Right renal cortex interstitium (tissue), 3 donors: ENCODE measurements around the gene PAX5. TPM values are rescaled to one million over a fixed set of nuclear protein-coding genes. Genes with fewer than 3 reads are reported as not detected.

Experiments used
- DNase-seq, 3 donors: peaks; one replicate each; pipeline ENCODE4 v3.0.0-alpha.2; 2013; ENCODE audit warnings: low read depth in 3 of 3, low spot score in 2 of 3
- polyA plus RNA-seq, 3 donors: library from polyadenylated mRNA; unstranded; fragments of 120-200 nt; gene quantifications; one replicate each; pipeline ENCODE4 v1.2.1, GENCODE V29; 2013; ENCODE audit not compliant: insufficient read length in 3 of 3

Gene PAX5
- polyA plus RNA-seq, 3 donors, result 0.07 to 0.21 (median 0.11) TPM

- DNase-seq, result no peak
These were observed 128.7 kb downstream of the PAX5 start for GRCh38 chr9:36905101-36906066.

GRCh38 chr9:36903541-36904435 is 130.3 kb downstream of the PAX5 start:
- no peak for DNase-seq

- DNase-seq, result no peak
These were observed 131.1 kb downstream of the PAX5 start for GRCh38 chr9:36902861-36903524.

GRCh38 chr9:36902080-36902716 is 131.9 kb downstream of the PAX5 start:
- no peak for DNase-seq

- no peak for DNase-seq
These were observed 132.5 kb downstream of the PAX5 start for GRCh38 chr9:36901528-36901927.

DNA sequence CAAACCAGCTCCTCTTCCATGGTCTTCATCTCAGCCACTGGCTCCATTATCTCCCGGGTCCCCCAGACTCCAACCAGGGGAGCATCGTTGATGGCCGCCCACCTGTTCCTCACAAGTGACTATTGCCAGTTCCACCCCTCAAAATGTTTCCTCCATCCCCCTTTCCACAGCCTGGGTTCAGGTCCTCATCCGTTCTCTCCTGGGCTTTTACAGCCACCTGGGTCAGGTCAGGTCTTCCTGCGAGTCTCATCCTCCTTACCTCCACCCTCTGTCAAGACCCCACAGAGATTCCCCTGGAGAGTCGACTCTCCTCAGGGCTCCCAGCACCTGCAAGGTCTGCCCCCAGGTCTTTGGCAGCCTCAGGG is 133.2 kb downstream of the PAX5 start:
- no peak for DNase-seq

DNA sequence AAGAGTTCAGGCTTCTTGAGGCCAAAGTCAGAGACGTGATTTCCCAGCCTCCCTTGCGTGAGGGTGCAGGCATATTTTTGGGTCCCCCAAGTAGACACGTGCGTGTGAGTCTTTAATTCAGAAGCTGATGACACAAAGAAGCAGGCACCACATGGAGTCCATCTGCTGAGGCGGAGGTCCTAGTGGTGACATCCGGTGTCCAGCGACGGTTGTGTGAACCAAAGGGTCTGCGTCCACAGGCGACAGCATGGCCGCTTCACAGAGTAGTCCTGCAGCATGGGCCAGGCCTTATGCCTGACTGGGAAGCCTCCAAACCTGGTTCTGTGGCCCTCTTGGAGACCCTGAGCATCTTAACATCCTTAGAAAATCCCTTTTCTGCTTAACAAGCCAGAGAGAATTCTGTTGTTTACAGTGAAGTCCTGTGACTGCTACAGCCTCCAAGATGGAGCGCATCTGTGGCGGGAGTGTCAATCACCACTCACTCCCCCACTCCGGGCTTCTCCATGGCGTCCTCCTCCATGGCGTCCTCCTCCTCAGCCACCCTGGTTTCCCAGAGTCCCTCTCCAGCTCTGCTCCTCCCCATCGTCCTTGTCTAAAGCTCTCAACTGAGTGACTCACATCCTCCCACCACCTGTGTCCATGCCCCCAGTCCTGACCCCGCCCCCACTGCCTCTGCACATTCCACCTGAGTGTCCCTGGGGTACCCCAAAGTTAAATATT is 133.8 kb downstream of the PAX5 start:
- no peak for DNase-seq

- no peak for DNase-seq
These were observed 134.7 kb downstream of the PAX5 start for GRCh38 chr9:36899406-36899805.

DNA sequence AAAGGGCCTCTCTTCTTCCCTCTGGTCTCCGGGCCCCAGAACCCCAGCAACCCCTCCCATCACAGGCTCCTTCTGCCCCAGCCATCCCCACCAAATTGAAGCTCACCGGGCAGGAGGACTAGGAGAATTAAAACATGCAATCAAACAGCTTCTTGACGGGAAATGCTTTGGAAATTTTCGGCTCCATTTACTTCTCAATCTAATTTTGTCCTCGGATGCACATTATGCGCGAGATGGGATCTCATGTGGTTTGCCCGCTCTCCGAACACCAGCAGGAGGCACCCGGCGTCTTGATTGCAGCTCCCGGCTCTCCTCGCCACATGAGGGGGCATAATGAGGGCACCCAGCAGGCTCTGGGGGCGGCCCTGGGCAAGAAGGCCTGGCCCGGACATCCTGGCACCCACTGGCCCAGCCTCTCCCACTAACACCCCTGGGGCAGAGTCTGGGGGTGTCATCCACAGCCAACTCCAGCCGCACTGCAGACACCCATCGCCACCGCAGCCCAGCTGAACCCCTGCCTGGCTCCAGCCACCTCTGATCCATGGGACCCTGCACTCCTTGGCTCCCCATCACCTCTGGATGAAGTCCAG is 135.5 kb downstream of the PAX5 start:
- no peak for DNase-seq

GRCh38 chr9:36897478-36897877 is 136.6 kb downstream of the PAX5 start:
- no peak for DNase-seq

DNA sequence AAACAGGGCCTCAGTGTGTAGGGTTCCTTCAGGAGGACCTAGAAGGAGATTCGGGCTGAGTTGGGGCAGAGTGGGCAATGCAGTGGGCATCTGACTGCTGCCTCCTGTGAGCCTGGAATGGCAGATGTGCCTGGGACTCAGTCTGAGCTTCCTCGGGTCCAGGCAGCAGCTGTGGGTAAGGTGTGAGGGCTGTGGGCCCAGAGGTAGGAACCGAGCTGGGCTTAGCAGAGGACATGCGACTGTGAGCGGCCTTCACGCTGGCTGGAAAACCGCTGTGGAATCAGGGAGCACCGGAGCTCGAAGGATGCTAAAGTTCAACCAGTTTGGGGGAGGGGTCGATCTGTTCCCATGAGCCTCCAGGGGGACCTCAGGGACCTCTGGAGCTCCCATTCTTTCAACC is 137.0 kb downstream of the PAX5 start:
- DNase-seq, result no peak

- DNase-seq, result no peak
These were observed 137.8 kb downstream of the PAX5 start for GRCh38 chr9:36896296-36896695.

GRCh38 chr9:36895744-36896260 is 138.3 kb downstream of the PAX5 start:
- DNase-seq, result no peak

DNA sequence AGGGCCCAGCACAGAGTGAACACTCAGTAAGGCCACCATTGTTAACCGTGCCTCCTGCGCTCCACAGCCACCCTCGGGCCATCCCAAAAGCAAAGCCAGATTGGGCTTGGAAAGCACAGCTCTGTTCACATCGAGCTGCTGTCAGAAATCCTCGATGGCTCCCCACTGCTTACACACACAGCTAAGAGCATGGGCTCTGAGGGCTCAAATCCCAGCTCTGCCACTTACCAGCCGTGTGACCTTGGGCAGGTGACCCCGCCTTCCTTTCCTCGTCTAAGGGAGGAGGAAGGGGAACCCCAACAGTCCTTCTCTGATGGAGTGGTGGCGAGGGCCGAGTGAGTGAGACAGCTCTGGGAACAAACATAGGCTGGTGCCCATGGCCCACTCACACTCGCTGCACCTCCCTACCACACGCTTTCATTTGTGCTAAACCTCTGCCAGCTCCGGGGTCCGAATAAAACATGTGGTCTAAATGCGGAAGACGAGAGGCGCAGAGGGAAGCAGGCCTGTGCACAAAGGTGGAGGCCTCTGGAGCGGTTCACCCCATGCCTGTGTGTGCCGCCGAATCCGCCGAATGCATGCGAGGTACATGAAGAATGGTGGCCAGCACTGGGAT is 139.3 kb downstream of the PAX5 start:
- no peak for DNase-seq

DNA sequence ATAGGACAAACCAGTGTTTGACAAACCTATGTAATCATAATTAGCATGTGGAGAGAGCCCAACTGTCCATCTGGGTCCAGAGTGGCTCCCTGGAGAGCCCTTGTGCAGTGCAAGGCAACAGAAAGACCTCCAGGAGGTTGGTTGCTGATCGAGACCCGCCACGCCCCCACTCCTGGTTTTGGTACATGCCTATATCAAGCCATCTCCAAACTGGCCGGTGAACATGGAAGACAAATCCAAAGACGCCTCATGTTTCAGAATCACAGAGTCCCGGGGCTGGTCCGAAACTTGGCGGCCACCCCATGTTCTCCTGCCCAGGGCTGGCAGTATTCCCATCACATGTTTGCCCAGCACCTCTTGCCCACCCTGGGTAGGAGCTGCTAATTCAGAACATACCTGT is 140.2 kb downstream of the PAX5 start:
- no peak for DNase-seq

GRCh38 chr9:36893184-36893583 is 140.9 kb downstream of the PAX5 start:
- no peak for DNase-seq

- DNase-seq, result no peak
These were observed 141.8 kb downstream of the PAX5 start for GRCh38 chr9:36892279-36892678.

- no peak for DNase-seq
These were observed 142.7 kb downstream of the PAX5 start for GRCh38 chr9:36891341-36891811.

DNA sequence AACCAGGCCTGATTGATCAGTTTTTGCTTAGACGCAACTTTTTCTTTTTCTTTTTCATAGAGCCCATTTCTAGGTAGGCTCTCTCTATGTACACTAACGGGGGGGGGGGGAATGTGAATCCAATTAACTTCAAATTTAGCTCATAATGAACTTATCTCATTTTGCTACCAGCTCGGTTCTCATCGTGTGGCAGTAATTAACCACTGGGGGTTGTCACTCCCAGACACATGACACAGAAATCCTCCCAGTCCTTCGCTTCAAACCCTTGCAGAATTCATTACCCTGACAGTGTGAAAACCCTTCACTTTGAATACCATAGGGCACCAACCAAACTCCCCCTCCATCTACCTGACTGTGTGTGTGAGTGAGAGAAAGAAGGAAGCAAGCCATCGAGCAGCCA is 144.2 kb downstream of the PAX5 start:
- DNase-seq, result no peak
